GM12878 (cell line): ENCODE data around the gene GLT6D1.

ENCODE experiments used
- CBX3 ChIP-seq: fragments of 200-600 bp; sonication (generic); IDR thresholded peaks from 2 replicates; pipeline ENCODE4 v1.6.1; 2016; ENCODE audit warnings: low read depth, borderline replicate concordance
- CHD2 ChIP-seq: IDR thresholded peaks from 2 replicates; pipeline ENCODE4 v1.6.1; 2011; ENCODE audit warnings: low read depth, low read length, improper control_type of control experiment, borderline replicate concordance

DNA sequence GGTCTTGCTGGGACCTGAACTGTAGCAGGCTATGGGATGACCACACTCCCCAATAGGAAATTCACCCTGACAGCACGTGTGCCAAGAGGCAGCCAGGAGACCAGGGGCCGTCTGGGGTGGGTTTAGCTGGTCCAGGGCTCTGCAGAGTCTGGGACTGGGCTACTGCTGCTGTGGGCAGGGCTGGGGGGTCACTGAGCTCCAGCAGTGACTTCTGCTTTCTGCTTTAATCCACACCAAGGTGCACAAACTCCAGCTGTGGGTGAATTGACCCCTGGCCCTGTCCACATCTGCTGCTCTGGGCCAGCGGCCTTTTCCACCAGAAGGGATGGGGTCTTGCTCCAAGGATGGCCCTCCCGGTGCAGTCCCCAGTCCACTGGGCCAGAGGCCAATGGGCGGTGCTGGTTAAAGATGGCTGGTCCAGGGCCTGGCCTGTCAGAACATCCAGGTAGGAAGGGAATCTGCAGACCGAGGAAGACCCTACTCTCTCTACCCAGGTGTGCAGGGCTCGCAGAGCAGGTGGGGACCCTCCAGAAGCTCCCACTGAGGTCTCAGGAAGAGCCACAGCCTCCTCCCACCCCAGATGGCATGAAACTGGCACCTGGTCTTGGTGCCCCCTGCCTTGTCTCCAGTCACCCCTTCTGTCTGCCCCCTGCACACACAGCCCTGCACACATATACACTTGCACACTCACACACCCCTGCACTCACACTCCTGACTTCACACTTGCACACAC lies 28.0 kb downstream of the GLT6D1 start:
- TF ChIP-seq CBX3 (no peak), CHD2 (no peak)
